VCaP (cell line): Measurements from ENCODE around the gene NOC2L.

Source experiments
- H3K27ac ChIP-seq: fragments of 450-650 bp; 2 replicates; pipeline ENCODE4 v1.5.1; 2017
- CTCF ChIP-seq: fragments of 450-650 bp; conservative IDR thresholded peaks from 2 replicates; pipeline ENCODE4 v1.5.1; 2017; ENCODE audit warnings: mild to moderate bottlenecking, moderate library complexity

The NOC2L gene

GRCh38 chr1:929712-930632 lies 29.1 kb downstream of the NOC2L start:
- peak overlapping the region; percentile 80; the same call in 1 of the 2 replicates for H3K27ac ChIP-seq
- no peak for TF ChIP-seq CTCF

GRCh38 chr1:928825-929661 lies 30.0 kb downstream of the NOC2L start:
- no peak for TF ChIP-seq CTCF
- peak overlapping the region; percentile 8; the same call in 1 of the 2 replicates for H3K27ac ChIP-seq

- H3K27ac ChIP-seq, result peak overlapping the region; percentile 99; the same call in 1 of the 2 replicates
- no peak for TF ChIP-seq CTCF
Measured at GRCh38 chr1:927748-928147, 31.3 kb downstream of the NOC2L start.

- no peak for TF ChIP-seq CTCF
- H3K27ac ChIP-seq, result peak overlapping the region; percentile 99; the same call in 1 of the 2 replicates
Measured at GRCh38 chr1:927234-927633, 31.8 kb downstream of the NOC2L start.

- peak overlapping the region; percentile 99 for H3K27ac ChIP-seq
- TF ChIP-seq CTCF, result no peak
Measured at GRCh38 chr1:925561-926421, 33.3 kb downstream of the NOC2L start.

GRCh38 chr1:924656-925560 lies 34.1 kb downstream of the NOC2L start:
- 0 out of 2 replicates have a peak, but pooled peaks have one; percentile 3 for TF ChIP-seq CTCF
- peak overlapping the region; percentile 99 for H3K27ac ChIP-seq
